ENCODE data around the gene OR6B1.

OR6B1 gene

GRCh38 chr7:143975617-143976016 is 24.5 kb upstream of the OR6B1 start:
- H3K9me3 ChIP-seq (ENCODE audit: control insufficient read depth in 2 of 2, low read length in 2 of 2), result no peaks in the 10 kb centered on the region
- peaks cover 0 to 6% of the 10 kb centered on the region in 2 donors for H3K4me1 ChIP-seq (ENCODE audit: control insufficient read depth in 2 of 2, insufficient read depth in 2 of 2, low read length in 2 of 2)
- H3K27ac ChIP-seq (ENCODE audit: low read depth in 2 of 2, low read length in 2 of 2), result no peak overlapping the region
- no peaks in the 10 kb centered on the region for H3K27me3 ChIP-seq (ENCODE audit: control insufficient read depth in 2 of 2, insufficient read depth in 2 of 2, low read length in 2 of 2)
- no peak overlapping the region for H3K9ac ChIP-seq (ENCODE audit: low read depth in 1 of 2, low read length in 2 of 2)
- no peaks in the 10 kb centered on the region for H3K36me3 ChIP-seq (ENCODE audit: control insufficient read depth in 2 of 2, insufficient read depth in 2 of 2, low read length in 2 of 2)
- no peak overlapping the region for H3K4me3 ChIP-seq (ENCODE audit: low read length in 2 of 2)

DNA sequence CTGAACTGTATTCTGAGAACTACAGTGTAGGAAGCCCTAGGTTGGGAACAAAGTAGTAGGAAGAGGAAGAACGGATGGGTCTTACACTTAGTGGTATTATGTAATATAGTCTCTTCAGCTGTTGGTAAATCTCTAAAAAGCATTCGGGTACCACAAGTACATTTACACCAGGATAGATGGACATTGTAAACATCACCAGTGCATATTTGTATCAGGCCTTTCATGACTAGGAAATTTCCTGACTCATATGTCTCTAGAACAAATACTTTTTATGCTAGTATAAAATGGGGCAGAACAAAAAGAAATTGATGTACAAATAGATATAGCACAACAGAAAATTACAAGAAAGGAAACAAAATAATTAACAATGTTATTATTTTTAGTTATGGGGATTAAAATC is 21.5 kb upstream of the OR6B1 start:
- H3K9ac ChIP-seq (ENCODE audit: low read depth in 1 of 2, low read length in 2 of 2), result no peak overlapping the region
- H3K4me1 ChIP-seq (ENCODE audit: control insufficient read depth in 2 of 2, insufficient read depth in 2 of 2, low read length in 2 of 2), result peaks cover 0 to 6% of the 10 kb centered on the region in 2 donors
- H3K4me3 ChIP-seq (ENCODE audit: low read length in 2 of 2), result no peak overlapping the region
- H3K9me3 ChIP-seq (ENCODE audit: control insufficient read depth in 2 of 2, low read length in 2 of 2), result no peaks in the 10 kb centered on the region
- H3K27ac ChIP-seq (ENCODE audit: low read depth in 2 of 2, low read length in 2 of 2), result no peak overlapping the region
- no peaks in the 10 kb centered on the region for H3K36me3 ChIP-seq (ENCODE audit: control insufficient read depth in 2 of 2, insufficient read depth in 2 of 2, low read length in 2 of 2)
- H3K27me3 ChIP-seq (ENCODE audit: control insufficient read depth in 2 of 2, insufficient read depth in 2 of 2, low read length in 2 of 2), result no peaks in the 10 kb centered on the region

DNA sequence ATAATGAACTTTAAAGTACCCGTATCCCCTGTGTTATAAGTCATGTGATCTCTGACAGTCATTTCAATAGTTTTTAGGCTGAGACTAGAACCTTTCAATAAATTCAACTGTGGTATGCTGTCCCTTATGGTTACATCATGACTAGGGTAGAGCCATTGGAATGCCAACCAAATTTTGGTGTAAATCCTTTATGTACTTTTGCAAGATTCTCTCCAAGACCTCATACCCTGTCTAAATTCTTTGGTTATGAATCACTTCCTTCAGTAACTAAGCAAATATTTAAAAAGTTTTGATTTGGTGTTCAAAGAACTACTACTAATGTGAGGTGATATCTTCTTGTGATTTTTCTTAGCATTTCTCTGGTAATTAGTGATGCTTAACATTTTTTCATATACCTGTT is 20.8 kb upstream of the OR6B1 start:
- Histone ChIP-seq H3K9me3 (ENCODE audit: control insufficient read depth in 2 of 2, low read length in 2 of 2) (no peaks in the 10 kb centered on the region), H3K27ac (ENCODE audit: low read depth in 2 of 2, low read length in 2 of 2) (no peak overlapping the region), H3K27me3 (ENCODE audit: control insufficient read depth in 2 of 2, insufficient read depth in 2 of 2, low read length in 2 of 2) (no peaks in the 10 kb centered on the region), H3K4me3 (ENCODE audit: low read length in 2 of 2) (no peak overlapping the region), H3K36me3 (ENCODE audit: control insufficient read depth in 2 of 2, insufficient read depth in 2 of 2, low read length in 2 of 2) (no peaks in the 10 kb centered on the region), H3K9ac (ENCODE audit: low read depth in 1 of 2, low read length in 2 of 2) (no peak overlapping the region), H3K4me1 (ENCODE audit: control insufficient read depth in 2 of 2, insufficient read depth in 2 of 2, low read length in 2 of 2) (peaks cover 0 to under 1% of the 10 kb centered on the region in 2 donors)

DNA sequence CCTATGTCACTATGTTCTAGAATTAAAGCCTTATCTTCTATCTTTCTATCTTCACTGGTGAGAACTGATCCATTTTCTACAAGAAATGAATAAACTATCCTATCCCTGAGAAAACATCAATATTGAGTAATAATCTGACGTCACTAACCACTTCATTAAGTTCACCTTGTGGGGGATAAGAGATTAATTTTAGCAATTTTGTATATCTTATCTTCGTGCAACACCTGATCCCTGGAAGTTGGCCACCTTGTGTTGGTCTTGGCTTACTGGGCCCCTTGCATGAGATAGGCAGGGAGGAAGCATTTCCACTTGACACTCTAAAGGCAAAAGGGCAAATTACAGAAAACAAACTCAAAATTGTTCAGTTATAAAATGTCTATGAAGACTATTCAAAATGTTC is 20.1 kb upstream of the OR6B1 start:
- Histone ChIP-seq H3K27me3 (ENCODE audit: control insufficient read depth in 2 of 2, insufficient read depth in 2 of 2, low read length in 2 of 2) (no peaks in the 10 kb centered on the region), H3K36me3 (ENCODE audit: control insufficient read depth in 2 of 2, insufficient read depth in 2 of 2, low read length in 2 of 2) (no peaks in the 10 kb centered on the region), H3K27ac (ENCODE audit: low read depth in 2 of 2, low read length in 2 of 2) (no peak overlapping the region), H3K4me3 (ENCODE audit: low read length in 2 of 2) (no peak overlapping the region), H3K9ac (ENCODE audit: low read depth in 1 of 2, low read length in 2 of 2) (no peak overlapping the region), H3K9me3 (ENCODE audit: control insufficient read depth in 2 of 2, low read length in 2 of 2) (no peaks in the 10 kb centered on the region), H3K4me1 (ENCODE audit: control insufficient read depth in 2 of 2, insufficient read depth in 2 of 2, low read length in 2 of 2) (no peaks in the 10 kb centered on the region)

- H3K9me3 ChIP-seq (ENCODE audit: control insufficient read depth in 2 of 2, low read length in 2 of 2), result no peaks in the 10 kb centered on the region
- no peaks in the 10 kb centered on the region for H3K36me3 ChIP-seq (ENCODE audit: control insufficient read depth in 2 of 2, insufficient read depth in 2 of 2, low read length in 2 of 2)
- H3K9ac ChIP-seq (ENCODE audit: low read depth in 1 of 2, low read length in 2 of 2), result no peak overlapping the region
- no peak overlapping the region for H3K27ac ChIP-seq (ENCODE audit: low read depth in 2 of 2, low read length in 2 of 2)
- H3K4me3 ChIP-seq (ENCODE audit: low read length in 2 of 2), result no peak overlapping the region
- H3K27me3 ChIP-seq (ENCODE audit: control insufficient read depth in 2 of 2, insufficient read depth in 2 of 2, low read length in 2 of 2), result no peaks in the 10 kb centered on the region
- H3K4me1 ChIP-seq (ENCODE audit: control insufficient read depth in 2 of 2, insufficient read depth in 2 of 2, low read length in 2 of 2), result no peaks in the 10 kb centered on the region
These were observed 19.2 kb upstream of the OR6B1 start for GRCh38 chr7:143980746-143981510.

DNA sequence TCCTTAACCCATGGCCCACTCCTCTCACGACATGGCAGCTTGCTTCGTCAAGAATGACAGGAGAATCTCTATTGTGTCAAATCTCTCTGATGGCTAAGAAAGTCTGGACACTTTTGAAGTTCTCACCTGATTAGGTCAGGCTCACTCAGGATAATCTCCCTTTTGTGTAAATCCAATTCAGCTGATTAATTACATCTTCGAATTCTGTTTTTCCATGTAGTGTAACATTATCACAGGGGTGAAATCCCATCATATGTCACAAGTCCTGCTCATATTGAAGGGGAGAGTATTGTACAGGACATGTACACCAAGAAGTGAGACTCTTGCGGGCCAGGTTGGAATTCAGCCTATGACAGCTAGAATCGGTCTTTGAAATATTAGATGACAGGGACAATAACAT is 16.2 kb upstream of the OR6B1 start:
- Histone ChIP-seq H3K36me3 (ENCODE audit: control insufficient read depth in 2 of 2, insufficient read depth in 2 of 2, low read length in 2 of 2) (no peaks in the 10 kb centered on the region), H3K27me3 (ENCODE audit: control insufficient read depth in 2 of 2, insufficient read depth in 2 of 2, low read length in 2 of 2) (no peaks in the 10 kb centered on the region), H3K27ac (ENCODE audit: low read depth in 2 of 2, low read length in 2 of 2) (no peak overlapping the region), H3K4me1 (ENCODE audit: control insufficient read depth in 2 of 2, insufficient read depth in 2 of 2, low read length in 2 of 2) (no peaks in the 10 kb centered on the region), H3K9me3 (ENCODE audit: control insufficient read depth in 2 of 2, low read length in 2 of 2) (no peaks in the 10 kb centered on the region), H3K4me3 (ENCODE audit: low read length in 2 of 2) (no peak overlapping the region), H3K9ac (ENCODE audit: low read depth in 1 of 2, low read length in 2 of 2) (no peak overlapping the region)

DNA sequence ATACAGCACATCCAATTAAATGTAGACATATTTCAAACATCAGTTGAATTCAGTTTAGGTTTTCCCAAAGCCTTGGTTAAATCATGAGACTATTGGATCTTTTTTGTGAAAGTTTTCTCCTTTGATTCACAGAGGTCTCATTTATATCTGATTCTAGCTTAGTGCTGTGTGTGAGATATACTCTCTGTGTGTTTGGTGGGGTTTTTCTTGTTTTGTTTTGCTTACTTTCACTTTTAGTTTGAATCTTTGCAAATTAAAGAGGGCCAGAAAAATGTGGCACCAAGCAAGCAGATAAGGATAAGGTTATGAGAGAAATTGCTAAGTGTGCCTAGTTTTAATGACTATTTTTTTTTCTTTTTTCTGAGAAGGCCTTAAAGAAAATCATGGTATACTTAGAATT is 12.6 kb upstream of the OR6B1 start:
- Histone ChIP-seq H3K9me3 (ENCODE audit: control insufficient read depth in 2 of 2, low read length in 2 of 2) (no peaks in the 10 kb centered on the region), H3K9ac (ENCODE audit: low read depth in 1 of 2, low read length in 2 of 2) (no peak overlapping the region), H3K4me1 (ENCODE audit: control insufficient read depth in 2 of 2, insufficient read depth in 2 of 2, low read length in 2 of 2) (no peaks in the 10 kb centered on the region), H3K27ac (ENCODE audit: low read depth in 2 of 2, low read length in 2 of 2) (no peak overlapping the region), H3K4me3 (ENCODE audit: low read length in 2 of 2) (no peak overlapping the region), H3K36me3 (ENCODE audit: control insufficient read depth in 2 of 2, insufficient read depth in 2 of 2, low read length in 2 of 2) (no peaks in the 10 kb centered on the region), H3K27me3 (ENCODE audit: control insufficient read depth in 2 of 2, insufficient read depth in 2 of 2, low read length in 2 of 2) (no peaks in the 10 kb centered on the region)

DNA sequence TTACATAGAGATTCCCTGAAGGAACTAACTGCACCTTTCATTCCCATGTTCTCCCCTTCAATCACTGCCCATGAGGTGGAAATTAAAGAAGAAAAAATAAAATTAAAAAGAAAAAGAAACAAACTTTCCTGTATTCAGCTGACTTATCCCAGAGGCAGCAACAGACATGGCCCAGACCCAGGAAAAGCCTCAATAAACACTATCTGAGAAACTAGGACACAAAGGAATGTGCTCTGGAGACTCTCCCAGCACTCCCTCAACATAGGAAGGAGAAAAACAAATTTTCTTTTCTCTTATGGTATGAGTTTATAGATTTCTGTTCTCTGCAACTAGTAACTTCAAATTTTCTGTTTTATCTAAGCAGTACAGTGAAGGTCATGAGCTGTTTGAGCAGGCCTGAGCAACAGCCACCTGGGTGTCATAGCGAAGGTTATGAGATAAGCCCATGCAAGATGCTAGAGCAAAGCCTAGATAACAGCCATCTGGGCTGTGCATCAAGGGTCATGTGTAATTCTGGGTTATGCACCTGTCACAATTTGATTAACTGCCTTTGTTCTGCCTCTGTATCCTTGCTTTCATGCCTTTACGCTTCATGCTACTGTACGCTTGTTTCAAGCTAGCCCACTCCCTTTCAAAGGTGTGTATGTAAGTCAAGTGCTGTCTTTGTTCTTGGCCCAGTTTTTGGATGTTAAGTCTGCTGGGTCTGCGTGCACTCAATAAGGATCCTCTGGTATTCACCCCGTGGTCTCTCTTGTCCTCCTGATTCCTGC is 11.0 kb upstream of the OR6B1 start:
- Histone ChIP-seq H3K36me3 (ENCODE audit: control insufficient read depth in 2 of 2, insufficient read depth in 2 of 2, low read length in 2 of 2) (no peaks in the 10 kb centered on the region), H3K4me3 (ENCODE audit: low read length in 2 of 2) (no peak overlapping the region), H3K4me1 (ENCODE audit: control insufficient read depth in 2 of 2, insufficient read depth in 2 of 2, low read length in 2 of 2) (no peaks in the 10 kb centered on the region), H3K9ac (ENCODE audit: low read depth in 1 of 2, low read length in 2 of 2) (no peak overlapping the region), H3K27me3 (ENCODE audit: control insufficient read depth in 2 of 2, insufficient read depth in 2 of 2, low read length in 2 of 2) (no peaks in the 10 kb centered on the region), H3K9me3 (ENCODE audit: control insufficient read depth in 2 of 2, low read length in 2 of 2) (no peaks in the 10 kb centered on the region), H3K27ac (ENCODE audit: low read depth in 2 of 2, low read length in 2 of 2) (no peak overlapping the region)

DNA sequence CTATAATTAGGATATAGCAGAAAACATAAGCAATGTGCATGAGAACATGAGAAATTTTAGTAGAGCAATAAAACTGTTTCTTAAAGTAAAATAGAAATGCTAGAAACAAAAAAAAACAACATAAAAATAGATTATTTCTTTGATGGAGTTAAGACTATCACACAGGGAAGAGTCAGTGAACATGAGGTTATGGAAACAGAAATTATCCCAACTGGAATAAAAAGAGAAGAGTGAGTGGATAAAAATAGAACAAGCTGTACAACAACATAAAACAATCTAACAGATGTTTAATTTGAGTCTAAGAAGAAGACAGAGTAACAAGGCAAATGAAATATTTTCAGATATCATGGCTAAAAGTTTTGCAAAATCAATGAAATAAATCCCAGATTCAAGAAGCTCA is 7.5 kb upstream of the OR6B1 start:
- no peaks in the 10 kb centered on the region for H3K27me3 ChIP-seq (ENCODE audit: control insufficient read depth in 2 of 2, insufficient read depth in 2 of 2, low read length in 2 of 2)
- no peak overlapping the region for H3K27ac ChIP-seq (ENCODE audit: low read depth in 2 of 2, low read length in 2 of 2)
- H3K9ac ChIP-seq (ENCODE audit: low read depth in 1 of 2, low read length in 2 of 2), result no peak overlapping the region
- no peaks in the 10 kb centered on the region for H3K4me1 ChIP-seq (ENCODE audit: control insufficient read depth in 2 of 2, insufficient read depth in 2 of 2, low read length in 2 of 2)
- H3K9me3 ChIP-seq (ENCODE audit: control insufficient read depth in 2 of 2, low read length in 2 of 2), result no peaks in the 10 kb centered on the region
- no peak overlapping the region for H3K4me3 ChIP-seq (ENCODE audit: low read length in 2 of 2)
- H3K36me3 ChIP-seq (ENCODE audit: control insufficient read depth in 2 of 2, insufficient read depth in 2 of 2, low read length in 2 of 2), result no peaks in the 10 kb centered on the region

- H3K9ac ChIP-seq (ENCODE audit: low read depth in 1 of 2, low read length in 2 of 2), result no peak overlapping the region
- no peaks in the 10 kb centered on the region for H3K27me3 ChIP-seq (ENCODE audit: control insufficient read depth in 2 of 2, insufficient read depth in 2 of 2, low read length in 2 of 2)
These were observed 6.2 kb upstream of the OR6B1 start for GRCh38 chr7:143993924-143994323.

More at GRCh38 chr7:143993924-143994323, 6.2 kb upstream of the OR6B1 start:
- Histone ChIP-seq H3K36me3 (ENCODE audit: control insufficient read depth in 2 of 2, insufficient read depth in 2 of 2, low read length in 2 of 2) (no peaks in the 10 kb centered on the region), H3K4me3 (ENCODE audit: low read length in 2 of 2) (no peak overlapping the region), H3K9me3 (ENCODE audit: control insufficient read depth in 2 of 2, low read length in 2 of 2) (no peaks in the 10 kb centered on the region), H3K27ac (ENCODE audit: low read depth in 2 of 2, low read length in 2 of 2) (no peak overlapping the region), H3K4me1 (ENCODE audit: control insufficient read depth in 2 of 2, insufficient read depth in 2 of 2, low read length in 2 of 2) (no peaks in the 10 kb centered on the region)

Data from mucosa of rectum (tissue), 2 donors.